ENCODE measurements around the gene CBLC. TPM values are rescaled to one million over a fixed set of nuclear protein-coding genes. Genes with fewer than 3 reads are reported as not detected.

The CBLC gene
- 2.3 TPM for total RNA-seq
- long read RNA-seq, partial matches to known transcripts = 1 of 3 reads
- long read RNA-seq, other reads (novel, unspliced or antisense) = 1 of 3 reads

DNA sequence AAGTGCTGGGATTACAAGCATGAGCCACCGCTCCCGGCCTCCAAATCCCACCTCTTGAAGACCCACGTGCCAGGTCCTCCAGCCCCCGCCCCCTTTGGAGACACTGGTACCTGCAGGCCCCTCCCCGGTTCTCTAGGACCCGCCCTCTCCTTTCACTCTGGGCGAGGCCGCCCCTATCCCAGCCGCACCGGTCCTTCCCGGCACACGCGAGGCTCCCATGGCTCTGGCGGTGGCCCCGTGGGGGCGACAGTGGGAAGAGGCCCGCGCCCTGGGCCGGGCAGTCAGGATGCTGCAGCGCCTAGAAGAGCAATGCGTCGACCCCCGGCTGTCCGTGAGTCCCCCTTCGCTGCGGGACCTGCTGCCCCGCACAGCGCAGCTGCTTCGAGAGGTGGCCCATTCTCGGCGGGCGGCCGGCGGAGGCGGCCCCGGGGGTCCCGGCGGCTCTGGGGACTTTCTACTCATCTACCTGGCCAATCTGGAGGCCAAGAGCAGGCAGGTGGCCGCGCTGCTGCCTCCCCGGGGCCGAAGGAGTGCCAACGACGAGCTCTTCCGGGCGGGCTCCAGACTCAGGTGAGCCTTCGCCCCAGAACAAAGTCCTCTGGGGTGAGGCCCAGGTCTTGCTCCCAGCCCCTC lies at the start of gene CBLC:
CBLC (plus strand) TSS at position 176 of the 633 bp plus-strand sequence; CDS start at position 218, 42 bp downstream.
- ATAC-seq (peak; percentile 92 to 93), DNase-seq (peak; percentile 82)
- Histone ChIP-seq H3K4me1 (no peaks in the 10 kb centered on the region), H3K9me3 (no peaks in the 10 kb centered on the region), H3K27ac (no peak within 1 kb of the TSS), H3K4me3 (peak within 1 kb of the TSS; percentile 52), H3K36me3 (no peaks in the 10 kb centered on the region), H3K27me3 (ENCODE audit: low read depth) (peaks cover 9% of the 10 kb centered on the region)
- intact Hi-C loops (cut with DNase I) = no loop called here
- TF ChIP-seq, protein P1, sequence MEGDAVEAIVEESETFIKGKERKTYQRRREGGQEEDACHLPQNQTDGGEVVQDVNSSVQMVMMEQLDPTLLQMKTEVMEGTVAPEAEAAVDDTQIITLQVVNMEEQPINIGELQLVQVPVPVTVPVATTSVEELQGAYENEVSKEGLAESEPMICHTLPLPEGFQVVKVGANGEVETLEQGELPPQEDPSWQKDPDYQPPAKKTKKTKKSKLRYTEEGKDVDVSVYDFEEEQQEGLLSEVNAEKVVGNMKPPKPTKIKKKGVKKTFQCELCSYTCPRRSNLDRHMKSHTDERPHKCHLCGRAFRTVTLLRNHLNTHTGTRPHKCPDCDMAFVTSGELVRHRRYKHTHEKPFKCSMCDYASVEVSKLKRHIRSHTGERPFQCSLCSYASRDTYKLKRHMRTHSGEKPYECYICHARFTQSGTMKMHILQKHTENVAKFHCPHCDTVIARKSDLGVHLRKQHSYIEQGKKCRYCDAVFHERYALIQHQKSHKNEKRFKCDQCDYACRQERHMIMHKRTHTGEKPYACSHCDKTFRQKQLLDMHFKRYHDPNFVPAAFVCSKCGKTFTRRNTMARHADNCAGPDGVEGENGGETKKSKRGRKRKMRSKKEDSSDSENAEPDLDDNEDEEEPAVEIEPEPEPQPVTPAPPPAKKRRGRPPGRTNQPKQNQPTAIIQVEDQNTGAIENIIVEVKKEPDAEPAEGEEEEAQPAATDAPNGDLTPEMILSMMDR (IDR thresholded peaks at IDR 0.05) = peak; percentile 7

- Histone ChIP-seq H3K27ac (no peak overlapping the region), H3K36me3 (no peaks in the 10 kb centered on the region), H3K27me3 (ENCODE audit: low read depth) (no peaks in the 10 kb centered on the region), H3K4me1 (peaks cover 34% of the 10 kb centered on the region), H3K4me3 (no peak overlapping the region), H3K9me3 (no peaks in the 10 kb centered on the region)
- no peak for DNase-seq
- TF ChIP-seq, protein P1 (IDR thresholded peaks at IDR 0.05) = no peak
- intact Hi-C loops (cut with DNase I) = no loop called here
- ATAC-seq = no peak
These were observed 49.5 kb upstream of the CBLC start for GRCh38 chr19:44728178-44728577.

DNA sequence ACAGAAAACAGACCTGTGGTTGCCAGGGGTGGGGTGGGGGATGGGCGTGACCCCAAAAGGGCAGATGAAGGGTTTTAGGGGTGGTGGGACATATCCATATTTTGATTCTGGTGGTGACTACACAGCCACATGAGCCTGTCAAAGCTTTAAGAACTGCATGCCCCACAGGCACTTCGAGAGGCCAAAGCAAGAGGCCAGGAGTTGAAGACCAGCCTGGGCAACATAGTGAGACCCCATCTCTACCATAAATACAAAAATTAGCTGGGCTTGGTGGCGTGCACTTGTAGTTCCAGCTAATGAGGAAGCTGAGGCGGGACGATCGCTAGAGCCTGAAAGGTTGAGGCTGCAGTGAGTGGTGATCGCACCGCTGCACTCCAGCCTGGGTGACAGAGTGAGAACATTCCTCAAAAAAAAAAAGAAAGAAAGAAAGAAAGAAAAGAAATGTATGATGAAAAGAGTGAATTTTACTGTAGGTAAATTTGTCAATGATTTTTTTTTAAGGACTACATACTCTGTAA lies 48.1 kb upstream of the CBLC start:
- peaks cover 20% of the 10 kb centered on the region for H3K4me1 ChIP-seq
- intact Hi-C loops (cut with DNase I) = no loop called here
- no peak overlapping the region for H3K4me3 ChIP-seq
- TF ChIP-seq, protein P1 (IDR thresholded peaks at IDR 0.05) = no peak
- H3K27me3 ChIP-seq (ENCODE audit: low read depth) = no peaks in the 10 kb centered on the region
- no peaks in the 10 kb centered on the region for H3K9me3 ChIP-seq
- no peak for ATAC-seq
- no peak for DNase-seq
- H3K36me3 ChIP-seq = no peaks in the 10 kb centered on the region
- H3K27ac ChIP-seq = no peak overlapping the region

DNA sequence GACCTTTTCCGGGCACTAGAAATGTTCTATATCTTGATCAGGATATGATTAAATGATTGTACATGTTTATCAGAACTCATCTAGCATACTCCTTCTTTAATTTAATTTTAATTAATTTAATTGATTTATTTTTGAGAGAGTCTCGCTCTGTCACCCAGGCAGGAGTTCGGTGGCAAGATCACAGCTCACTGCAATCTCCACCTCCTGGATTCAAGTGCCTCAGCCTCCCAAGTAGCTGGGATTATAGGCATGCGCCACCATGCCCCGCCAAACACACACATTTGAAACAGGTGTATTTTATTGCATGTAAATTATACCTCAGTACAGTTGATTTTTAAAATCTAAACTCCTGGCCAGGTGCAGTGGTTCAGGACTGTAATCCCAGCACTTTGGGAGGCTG lies 46.6 kb upstream of the CBLC start:
- no peak for DNase-seq
- ATAC-seq = no peak
- no peaks in the 10 kb centered on the region for H3K36me3 ChIP-seq
- intact Hi-C loops (cut with DNase I) = no loop called here
- H3K9me3 ChIP-seq = no peaks in the 10 kb centered on the region
- no peaks in the 10 kb centered on the region for H3K27me3 ChIP-seq (ENCODE audit: low read depth)
- TF ChIP-seq, protein P1 (IDR thresholded peaks at IDR 0.05) = no peak
- H3K4me3 ChIP-seq = no peak overlapping the region
- H3K27ac ChIP-seq = no peak overlapping the region
- peaks cover 5% of the 10 kb centered on the region for H3K4me1 ChIP-seq

- intact Hi-C loops (cut with DNase I) = no loop called here
- H3K4me1 ChIP-seq = peaks cover 3% of the 10 kb centered on the region
- no peak overlapping the region for H3K27ac ChIP-seq
- no peak overlapping the region for H3K4me3 ChIP-seq
- no peaks in the 10 kb centered on the region for H3K9me3 ChIP-seq
- H3K27me3 ChIP-seq (ENCODE audit: low read depth) = no peaks in the 10 kb centered on the region
- DNase-seq = no peak
- H3K36me3 ChIP-seq = no peaks in the 10 kb centered on the region
- TF ChIP-seq, protein P1 (IDR thresholded peaks at IDR 0.05) = no peak
- ATAC-seq = no peak
These were observed 46.1 kb upstream of the CBLC start for GRCh38 chr19:44731622-44732021.
